ENCODE data around the gene DPY19L2.

- no peak for TF ChIP-seq POLR2A (IDR thresholded peaks at IDR 0.05)
- TF ChIP-seq, protein P1, sequence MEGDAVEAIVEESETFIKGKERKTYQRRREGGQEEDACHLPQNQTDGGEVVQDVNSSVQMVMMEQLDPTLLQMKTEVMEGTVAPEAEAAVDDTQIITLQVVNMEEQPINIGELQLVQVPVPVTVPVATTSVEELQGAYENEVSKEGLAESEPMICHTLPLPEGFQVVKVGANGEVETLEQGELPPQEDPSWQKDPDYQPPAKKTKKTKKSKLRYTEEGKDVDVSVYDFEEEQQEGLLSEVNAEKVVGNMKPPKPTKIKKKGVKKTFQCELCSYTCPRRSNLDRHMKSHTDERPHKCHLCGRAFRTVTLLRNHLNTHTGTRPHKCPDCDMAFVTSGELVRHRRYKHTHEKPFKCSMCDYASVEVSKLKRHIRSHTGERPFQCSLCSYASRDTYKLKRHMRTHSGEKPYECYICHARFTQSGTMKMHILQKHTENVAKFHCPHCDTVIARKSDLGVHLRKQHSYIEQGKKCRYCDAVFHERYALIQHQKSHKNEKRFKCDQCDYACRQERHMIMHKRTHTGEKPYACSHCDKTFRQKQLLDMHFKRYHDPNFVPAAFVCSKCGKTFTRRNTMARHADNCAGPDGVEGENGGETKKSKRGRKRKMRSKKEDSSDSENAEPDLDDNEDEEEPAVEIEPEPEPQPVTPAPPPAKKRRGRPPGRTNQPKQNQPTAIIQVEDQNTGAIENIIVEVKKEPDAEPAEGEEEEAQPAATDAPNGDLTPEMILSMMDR (IDR thresholded peaks at IDR 0.05), result no peak
Observed at GRCh38 chr12:63706336-63706735, 38.0 kb upstream of the DPY19L2 start.
